IMR-90 (cell line): Measurements from ENCODE around the gene ZNF446. TPM values are rescaled to one million over a fixed set of nuclear protein-coding genes. Genes with fewer than 3 reads are reported as not detected.

ENCODE experiments used
- ATAC-seq: fragments of 200-7000 bp; cut with Tn5 transposase; 2 replicates; pipeline ENCODE4 v1.9.1; 2020; ENCODE audit warnings: low read depth, mild to moderate bottlenecking, moderate library complexity
- BruUV-seq: library from RNA; stranded (reverse); fragments of 400-500 nt; replicated peaks from 2 replicates; lab custom pipeline; 2021; lab: Mats Ljungman, UMichigan
- CTCF ChIA-PET: fragments of 300-600 bp; formaldehyde crosslinking; extraction: SDS; loops from one replicate; lab custom pipeline; 2021; ENCODE audit warnings: antibody characterized with exemption; lab: Yijun Ruan, JAX
- POLR2A ChIA-PET: fragments of 300-600 bp; sonication (Branson Sonifier 250); formaldehyde crosslinking; loops from one replicate; lab custom pipeline; 2022; ENCODE audit warnings: antibody characterized with exemption; ENCODE audit not compliant: unreplicated experiment; lab: Charles Lee
- DNase-seq: peaks from one replicate; pipeline ENCODE4 v3.0.0; 2013
- H2AFZ ChIP-seq: replicated peaks from 2 replicates; pipeline ENCODE3; 2013; ENCODE audit warnings: low read length, mild to moderate bottlenecking; ENCODE audit not compliant: poor library complexity
- H2AK5ac ChIP-seq: 2 replicates; pipeline ENCODE4 v1.6.1; 2013; ENCODE audit warnings: low read depth, low read length, inconsistent platforms
- H2AK9ac ChIP-seq: replicated peaks from 2 replicates; pipeline ENCODE3; 2013; ENCODE audit warnings: mild to moderate bottlenecking, low read depth, low read length, moderate library complexity; ENCODE audit not compliant: poor library complexity
- H2BK120ac ChIP-seq: 2 replicates; pipeline ENCODE4 v1.6.1; 2013; ENCODE audit warnings: low read depth, low read length, inconsistent platforms
- H2BK15ac ChIP-seq: 3 replicates; pipeline ENCODE4 v1.6.1; 2013; ENCODE audit warnings: low read depth, low read length, inconsistent platforms
- H2BK20ac ChIP-seq: 2 replicates; pipeline ENCODE4 v1.6.1; 2013; ENCODE audit warnings: low read depth, mild to moderate bottlenecking, inconsistent platforms, low read length, moderate library complexity
- H2BK5ac ChIP-seq: 2 replicates; pipeline ENCODE4 v1.6.1; 2013; ENCODE audit warnings: mild to moderate bottlenecking, low read depth, low read length, inconsistent platforms; ENCODE audit not compliant: poor library complexity, severe bottlenecking
- H3K14ac ChIP-seq: replicated peaks from 2 replicates; pipeline ENCODE4 v1.6.1; 2013; ENCODE audit warnings: low read depth, low read length, inconsistent platforms
- H3K18ac ChIP-seq: 2 replicates; pipeline ENCODE4 v1.6.1; 2013; ENCODE audit warnings: low read depth, low read length, control low read depth
- H3K23ac ChIP-seq: 2 replicates; pipeline ENCODE4 v1.6.1; 2013; ENCODE audit warnings: low read depth, low read length, inconsistent platforms
- H3K27ac ChIP-seq: 2 replicates; pipeline ENCODE4 v1.5.1; 2013; ENCODE audit warnings: mild to moderate bottlenecking, control low read depth, low read length; ENCODE audit not compliant: insufficient read depth
- H3K27me3 ChIP-seq: 2 replicates; pipeline ENCODE4 v1.6.1; 2013; ENCODE audit warnings: low read length; ENCODE audit not compliant: control insufficient read depth, insufficient read depth
- H3K36me3 ChIP-seq: 2 replicates; pipeline ENCODE4 v1.6.1; 2013; ENCODE audit warnings: low read length, mixed read lengths; ENCODE audit not compliant: control insufficient read depth, insufficient read depth
- H3K4ac ChIP-seq: 2 replicates; pipeline ENCODE4 v1.6.1; 2013; ENCODE audit warnings: low read depth, low read length, inconsistent platforms
- H3K4me1 ChIP-seq: 2 replicates; pipeline ENCODE4 v1.6.1; 2013; ENCODE audit warnings: low read length, mixed read lengths; ENCODE audit not compliant: control insufficient read depth, insufficient read depth
- H3K4me2 ChIP-seq: 2 replicates; pipeline ENCODE4 v1.6.1; 2013; ENCODE audit warnings: low read depth, mild to moderate bottlenecking, control low read depth, low read length, moderate library complexity
- H3K4me3 ChIP-seq: 2 replicates; pipeline ENCODE4 v1.5.1; 2013; ENCODE audit warnings: low read depth, mild to moderate bottlenecking, control low read depth, low read length, moderate library complexity; ENCODE audit not compliant: insufficient read depth
- H3K56ac ChIP-seq: 2 replicates; pipeline ENCODE4 v1.6.1; 2013; ENCODE audit warnings: low read length, inconsistent platforms; ENCODE audit not compliant: insufficient read depth; ENCODE audit errors: extremely low read depth
- H3K79me1 ChIP-seq, 2 experiments: 2 replicates each; pipeline ENCODE4 v1.6.1; 2013; ENCODE audit warnings: low read length in 2 of 2, inconsistent platforms in 1 of 2, low read depth in 1 of 2
- H3K9ac ChIP-seq: 2 replicates; pipeline ENCODE4 v1.6.1; 2013; ENCODE audit warnings: low read depth, low read length, control low read depth
- H3K9me1 ChIP-seq: 2 replicates; pipeline ENCODE4 v1.6.1; 2013; ENCODE audit warnings: low read length, inconsistent platforms; ENCODE audit not compliant: insufficient read depth
- H3K9me3 ChIP-seq: 2 replicates; pipeline ENCODE4 v1.6.1; 2013; ENCODE audit warnings: low read length; ENCODE audit not compliant: control insufficient read depth, insufficient read depth
- H4K20me1 ChIP-seq: 2 replicates; pipeline ENCODE4 v1.6.1; 2013; ENCODE audit warnings: low read length, inconsistent platforms; ENCODE audit not compliant: insufficient read depth
- H4K5ac ChIP-seq: 2 replicates; pipeline ENCODE4 v1.6.1; 2013; ENCODE audit warnings: mild to moderate bottlenecking, low read depth, low read length, control low read depth
- H4K8ac ChIP-seq, 2 experiments: 2 replicates each; pipeline ENCODE4 v1.6.1; 2013; ENCODE audit warnings: low read depth in 2 of 2, low read length in 2 of 2, control low read depth in 1 of 2, inconsistent platforms in 1 of 2
- H4K91ac ChIP-seq: 2 replicates; pipeline ENCODE4 v1.6.1; 2013; ENCODE audit warnings: low read depth, low read length, inconsistent platforms; ENCODE audit not compliant: insufficient read depth
- BHLHE40 ChIP-seq: fragments of 150-350 bp; IDR thresholded peaks from 2 replicates; pipeline ENCODE4 v1.6.1; 2016; ENCODE audit warnings: mild to moderate bottlenecking, low read depth, low read length
- CEBPB ChIP-seq: IDR thresholded peaks from 2 replicates; pipeline ENCODE4 v1.6.1; 2012; ENCODE audit warnings: low read depth, low read length, improper control_type of control experiment
- CHD1 ChIP-seq: IDR thresholded peaks from 2 replicates; pipeline ENCODE4 v1.6.1; 2012; ENCODE audit warnings: low read depth, low read length, improper control_type of control experiment
- FOS ChIP-seq: fragments of 150-350 bp; IDR thresholded peaks from 2 replicates; pipeline ENCODE4 v1.6.1; 2016; ENCODE audit warnings: low read depth, low read length
- MAFK ChIP-seq: IDR thresholded peaks from 2 replicates; pipeline ENCODE4 v1.6.1; 2012; ENCODE audit warnings: low read depth, low read length, improper control_type of control experiment
- MAZ ChIP-seq: IDR thresholded peaks from 2 replicates; pipeline ENCODE4 v1.6.1; 2012; ENCODE audit warnings: low read depth, mild to moderate bottlenecking, low read length, improper control_type of control experiment, moderate library complexity, borderline replicate concordance
- MXI1 ChIP-seq: IDR thresholded peaks from 2 replicates; pipeline ENCODE4 v1.6.1; 2012; ENCODE audit warnings: low read depth, mild to moderate bottlenecking, low read length, moderate library complexity, borderline replicate concordance
- NFE2L2 ChIP-seq: fragments of 150-350 bp; IDR thresholded peaks from 2 replicates; pipeline ENCODE4 v1.6.1; 2016; ENCODE audit warnings: low read depth, mild to moderate bottlenecking, low read length
- POLR2A ChIP-seq: IDR thresholded peaks from 2 replicates; pipeline ENCODE4 v1.6.1; 2012; ENCODE audit warnings: mild to moderate bottlenecking, low read depth, low read length
- RAD21 ChIP-seq: IDR thresholded peaks from 2 replicates; pipeline ENCODE4 v1.6.1; 2012; ENCODE audit warnings: low read length, improper control_type of control experiment
- RCOR1 ChIP-seq: IDR thresholded peaks from 2 replicates; pipeline ENCODE4 v1.6.1; 2012; ENCODE audit warnings: mild to moderate bottlenecking, low read length, improper control_type of control experiment; ENCODE audit not compliant: insufficient replicate concordance
- RFX5 ChIP-seq: IDR thresholded peaks from 2 replicates; pipeline ENCODE4 v1.8.0; 2012; ENCODE audit warnings: low read depth, mild to moderate bottlenecking, low read length, moderate library complexity
- SMC3 ChIP-seq: fragments of 150-350 bp; IDR thresholded peaks from 2 replicates; pipeline ENCODE4 v1.6.1; 2016; ENCODE audit warnings: low read depth, mild to moderate bottlenecking, antibody characterized with exemption, low read length, moderate library complexity
- WGBS, 2 experiments: methylation state at CpG; one replicate each; pipeline versions ENCODE4 v1.1.5 to v1.1.7; 2013; ENCODE audit warnings: missing lambda C conversion rate in 2 of 2; ENCODE audit not compliant: insufficient read length in 1 of 2; ENCODE audit errors: extremely low coverage in 2 of 2; 5-methylcytosine and 5-hydroxymethylcytosine counted together
- dilution Hi-C: fragments of 300-500 bp; cut with HindIII; formaldehyde crosslinking; loops from one replicate; pipeline ENCODE4 v1.14.3; 2018; ENCODE audit warnings: low sequenced_read_pairs; ENCODE audit not compliant: unreplicated experiment
- in situ Hi-C: fragments of 300-500 bp; cut with MboI; formaldehyde crosslinking; loops from 3 replicates; pipeline ENCODE4 v1.14.3; 2019; ENCODE audit warnings: low sequenced_read_pairs, inconsistent platforms, mixed read lengths
- intact Hi-C: fragments of 100-400 bp; cut with micrococcal nuclease; formaldehyde crosslinking; loops from 2 replicates; pipeline ENCODE4 v1.10.0; 2022
- polyA plus RNA-seq, 3 experiments: library from polyadenylated mRNA; depleted of rRNA; stranded (reverse); fragments of >200 nt; gene quantifications; 2 replicates each; pipeline ENCODE4 v1.2.3, GENCODE V29; 2012; ENCODE audit warnings: low replicate concordance in 1 of 3
- total RNA-seq: library from RNA; depleted of rRNA; stranded (reverse); fragments of >200 nt; gene quantifications from 2 replicates; pipeline ENCODE4 v1.2.3, GENCODE V29; 2012
- TF ChIP-seq, protein P1 (sequence below): fragments of 150-350 bp; IDR thresholded peaks from 2 replicates; pipeline ENCODE4 v1.6.1; 2016; ENCODE audit warnings: low read depth, mild to moderate bottlenecking, low read length, moderate library complexity, borderline replicate concordance
- TF ChIP-seq, protein P2 (sequence below): fragments of 150-350 bp; IDR thresholded peaks from 2 replicates; pipeline ENCODE4 v1.6.1; 2017; ENCODE audit warnings: mild to moderate bottlenecking, antibody characterized with exemption, low read length, low read depth
- TF ChIP-seq, protein P3 (sequence below): conservative IDR thresholded peaks from 2 replicates; pipeline ENCODE4 v1.5.1; 2012; ENCODE audit warnings: mild to moderate bottlenecking, low read depth, low read length, improper control_type of control experiment

The ZNF446 gene
- total and polyA plus RNA-seq, 2 of the 4 experiments (the other 2 are of a cell fraction) = 4.8 to 6.9 TPM

DNA sequence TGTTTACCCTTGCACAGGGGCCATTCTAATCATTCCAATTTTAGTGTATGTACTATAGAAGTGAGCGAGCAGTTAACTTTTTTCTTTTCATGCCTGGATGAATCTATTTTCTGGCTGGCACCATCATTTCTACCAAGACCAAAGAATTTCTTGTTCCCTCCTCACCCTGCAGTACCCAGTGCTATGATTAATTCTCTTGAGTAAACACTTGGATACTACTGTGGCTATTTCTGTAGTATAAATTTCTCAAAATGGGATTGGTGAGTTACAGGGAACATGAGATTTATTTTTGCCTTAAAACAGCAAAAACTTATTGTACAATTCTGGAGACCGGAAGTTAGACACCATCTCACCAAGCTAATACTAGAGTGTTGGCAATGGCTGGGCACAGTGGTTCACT, 7.6 kb downstream of the ZNF446 start:
- H4K20me1 ChIP-seq = no peaks in the 10 kb centered on the region
- H3K36me3 ChIP-seq = peaks cover 11% of the 10 kb centered on the region
- in situ Hi-C loops (no loop called here), intact Hi-C loops (no loop called here), dilution Hi-C loops (no loop called here)
- no peak overlapping the region for H2AK9ac ChIP-seq
- ChIA-PET POLR2A (no interaction called here), CTCF (no interaction called here)
- TF ChIP-seq NFE2L2 (no peak), FOS (no peak), POLR2A (no peak), CHD1 (no peak), MAFK (no peak), MAZ (no peak), RFX5 (no peak), RAD21 (no peak), MXI1 (no peak), RCOR1 (no peak), BHLHE40 (no peak), SMC3 (no peak), CEBPB (no peak)
- TF ChIP-seq, protein P1, sequence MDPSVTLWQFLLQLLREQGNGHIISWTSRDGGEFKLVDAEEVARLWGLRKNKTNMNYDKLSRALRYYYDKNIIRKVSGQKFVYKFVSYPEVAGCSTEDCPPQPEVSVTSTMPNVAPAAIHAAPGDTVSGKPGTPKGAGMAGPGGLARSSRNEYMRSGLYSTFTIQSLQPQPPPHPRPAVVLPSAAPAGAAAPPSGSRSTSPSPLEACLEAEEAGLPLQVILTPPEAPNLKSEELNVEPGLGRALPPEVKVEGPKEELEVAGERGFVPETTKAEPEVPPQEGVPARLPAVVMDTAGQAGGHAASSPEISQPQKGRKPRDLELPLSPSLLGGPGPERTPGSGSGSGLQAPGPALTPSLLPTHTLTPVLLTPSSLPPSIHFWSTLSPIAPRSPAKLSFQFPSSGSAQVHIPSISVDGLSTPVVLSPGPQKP = no peak
- TF ChIP-seq, protein P2, sequence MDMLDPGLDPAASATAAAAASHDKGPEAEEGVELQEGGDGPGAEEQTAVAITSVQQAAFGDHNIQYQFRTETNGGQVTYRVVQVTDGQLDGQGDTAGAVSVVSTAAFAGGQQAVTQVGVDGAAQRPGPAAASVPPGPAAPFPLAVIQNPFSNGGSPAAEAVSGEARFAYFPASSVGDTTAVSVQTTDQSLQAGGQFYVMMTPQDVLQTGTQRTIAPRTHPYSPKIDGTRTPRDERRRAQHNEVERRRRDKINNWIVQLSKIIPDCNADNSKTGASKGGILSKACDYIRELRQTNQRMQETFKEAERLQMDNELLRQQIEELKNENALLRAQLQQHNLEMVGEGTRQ = no peak
- TF ChIP-seq, protein P3, sequence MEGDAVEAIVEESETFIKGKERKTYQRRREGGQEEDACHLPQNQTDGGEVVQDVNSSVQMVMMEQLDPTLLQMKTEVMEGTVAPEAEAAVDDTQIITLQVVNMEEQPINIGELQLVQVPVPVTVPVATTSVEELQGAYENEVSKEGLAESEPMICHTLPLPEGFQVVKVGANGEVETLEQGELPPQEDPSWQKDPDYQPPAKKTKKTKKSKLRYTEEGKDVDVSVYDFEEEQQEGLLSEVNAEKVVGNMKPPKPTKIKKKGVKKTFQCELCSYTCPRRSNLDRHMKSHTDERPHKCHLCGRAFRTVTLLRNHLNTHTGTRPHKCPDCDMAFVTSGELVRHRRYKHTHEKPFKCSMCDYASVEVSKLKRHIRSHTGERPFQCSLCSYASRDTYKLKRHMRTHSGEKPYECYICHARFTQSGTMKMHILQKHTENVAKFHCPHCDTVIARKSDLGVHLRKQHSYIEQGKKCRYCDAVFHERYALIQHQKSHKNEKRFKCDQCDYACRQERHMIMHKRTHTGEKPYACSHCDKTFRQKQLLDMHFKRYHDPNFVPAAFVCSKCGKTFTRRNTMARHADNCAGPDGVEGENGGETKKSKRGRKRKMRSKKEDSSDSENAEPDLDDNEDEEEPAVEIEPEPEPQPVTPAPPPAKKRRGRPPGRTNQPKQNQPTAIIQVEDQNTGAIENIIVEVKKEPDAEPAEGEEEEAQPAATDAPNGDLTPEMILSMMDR = no peak
- peak; percentile 87 for ATAC-seq
- no peaks in the 10 kb centered on the region for H3K79me1 ChIP-seq
- no peaks in the 10 kb centered on the region for H3K27me3 ChIP-seq
- H3K4ac ChIP-seq = no peak overlapping the region
- H4K5ac ChIP-seq = no peak overlapping the region
- peak; percentile 17 for DNase-seq
- H3K56ac ChIP-seq = no peak overlapping the region
- no peak overlapping the region for H4K8ac ChIP-seq
- H4K91ac ChIP-seq = no peak overlapping the region
- BruUV-seq = no TSS peak
- WGBS, 2 experiments = no CpG with 5 or more reads among the region's 2 CpGs
- no peaks in the 10 kb centered on the region for H3K9me3 ChIP-seq
- H3K14ac ChIP-seq = no peak overlapping the region
- H3K4me1 ChIP-seq = peaks cover 2% of the 10 kb centered on the region; the same call in 1 of the 2 replicates
- no peak overlapping the region for H3K18ac ChIP-seq
- no peak overlapping the region for H2BK20ac ChIP-seq
- no peak overlapping the region for H3K9ac ChIP-seq
- H3K4me3 ChIP-seq = no peak overlapping the region
- no peak overlapping the region for H3K4me2 ChIP-seq
- no peak overlapping the region for H2BK15ac ChIP-seq
- H2BK120ac ChIP-seq = no peak overlapping the region
- H3K27ac ChIP-seq = no peak overlapping the region
- H2BK5ac ChIP-seq = no peak overlapping the region
- H3K9me1 ChIP-seq = peaks cover 7% of the 10 kb centered on the region; the same call in 1 of the 2 replicates
- H3K23ac ChIP-seq = no peak overlapping the region
- H2AFZ ChIP-seq = no peak overlapping the region
- no peak overlapping the region for H2AK5ac ChIP-seq
